Measurements from ENCODE around the gene SLC24A3. TPM values are rescaled to one million over a fixed set of nuclear protein-coding genes. Genes with fewer than 3 reads are reported as not detected.

Gene SLC24A3
- total and polyA plus RNA-seq, 2 of the 13 experiments (the other 11 are each of a cell fraction or from before 2014, with no cell fraction given), result not detected

DNA sequence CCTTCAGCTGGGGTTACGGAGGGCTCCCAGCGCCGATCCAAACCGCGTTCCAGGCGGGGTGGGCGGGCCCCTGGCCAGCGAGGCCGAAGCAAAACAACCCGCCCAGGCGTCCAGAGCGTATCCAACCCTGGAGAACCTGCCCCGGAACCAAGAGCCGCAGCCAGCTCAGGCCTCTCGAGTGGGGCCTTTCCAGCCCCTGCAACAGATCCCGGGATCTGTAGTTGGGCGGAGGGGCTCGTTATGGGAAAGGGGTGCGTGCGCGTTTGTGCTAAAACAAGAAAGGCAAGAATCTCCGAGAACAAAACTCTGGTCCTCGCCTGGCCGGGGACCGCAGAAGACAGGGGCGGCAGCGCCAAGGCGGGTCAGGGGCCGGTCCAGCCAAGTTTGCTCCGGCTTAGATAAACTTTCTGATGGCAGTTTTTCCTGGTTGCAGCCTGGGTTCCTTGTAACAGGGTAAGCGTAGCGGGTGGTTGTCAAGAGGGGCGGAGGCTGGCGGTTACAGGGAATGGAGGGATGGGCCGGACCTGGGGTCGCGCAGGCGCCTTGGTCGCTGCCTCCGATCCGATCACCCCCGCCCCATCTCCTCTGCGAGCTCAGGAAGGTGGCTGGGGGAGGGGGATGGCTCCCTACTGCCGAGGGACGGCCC, 545.2 kb downstream of the SLC24A3 start (continued):
- TF ChIP-seq ZFX (CRISPR knock-in tag; IDR thresholded peaks at IDR 0.05; ENCODE audit: low read depth) (peak; percentile 64), ZNF335 (CRISPR knock-in tag; IDR thresholded peaks at IDR 0.05) (no peak), ZNF839 (CRISPR knock-in tag; IDR thresholded peaks at IDR 0.05; ENCODE audit: borderline replicate concordance) (peak; percentile 90; the same call in 1 of the 2 replicates), KLF15 (CRISPR knock-in tag; IDR thresholded peaks at IDR 0.05; ENCODE audit: borderline replicate concordance) (peak; percentile 89; the same call in 1 of the 2 replicates), NFE2 (CRISPR knock-in tag; IDR thresholded peaks at IDR 0.05) (no peak), TARDBP (CRISPR knock-in tag; IDR thresholded peaks at IDR 0.05) (0 out of 2 replicates have a peak, but pooled peaks have one; percentile 39), ZNF143 (CRISPR knock-in tag; IDR thresholded peaks at IDR 0.05) (no peak), ZNF589 (CRISPR knock-in tag; conservative IDR thresholded peaks at IDR 0.05) (no peak), KDM1A (CRISPR knock-in tag; IDR thresholded peaks at IDR 0.05) (no peak)
- TF ChIP-seq, protein P1, sequence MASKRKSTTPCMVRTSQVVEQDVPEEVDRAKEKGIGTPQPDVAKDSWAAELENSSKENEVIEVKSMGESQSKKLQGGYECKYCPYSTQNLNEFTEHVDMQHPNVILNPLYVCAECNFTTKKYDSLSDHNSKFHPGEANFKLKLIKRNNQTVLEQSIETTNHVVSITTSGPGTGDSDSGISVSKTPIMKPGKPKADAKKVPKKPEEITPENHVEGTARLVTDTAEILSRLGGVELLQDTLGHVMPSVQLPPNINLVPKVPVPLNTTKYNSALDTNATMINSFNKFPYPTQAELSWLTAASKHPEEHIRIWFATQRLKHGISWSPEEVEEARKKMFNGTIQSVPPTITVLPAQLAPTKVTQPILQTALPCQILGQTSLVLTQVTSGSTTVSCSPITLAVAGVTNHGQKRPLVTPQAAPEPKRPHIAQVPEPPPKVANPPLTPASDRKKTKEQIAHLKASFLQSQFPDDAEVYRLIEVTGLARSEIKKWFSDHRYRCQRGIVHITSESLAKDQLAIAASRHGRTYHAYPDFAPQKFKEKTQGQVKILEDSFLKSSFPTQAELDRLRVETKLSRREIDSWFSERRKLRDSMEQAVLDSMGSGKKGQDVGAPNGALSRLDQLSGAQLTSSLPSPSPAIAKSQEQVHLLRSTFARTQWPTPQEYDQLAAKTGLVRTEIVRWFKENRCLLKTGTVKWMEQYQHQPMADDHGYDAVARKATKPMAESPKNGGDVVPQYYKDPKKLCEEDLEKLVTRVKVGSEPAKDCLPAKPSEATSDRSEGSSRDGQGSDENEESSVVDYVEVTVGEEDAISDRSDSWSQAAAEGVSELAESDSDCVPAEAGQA (IDR thresholded peaks at IDR 0.05; ENCODE audit: low read depth), result no peak
- TF ChIP-seq, protein P1 (CRISPR knock-in tag; IDR thresholded peaks at IDR 0.05; ENCODE audit: borderline replicate concordance), result no peak
- TF ChIP-seq, protein P2, sequence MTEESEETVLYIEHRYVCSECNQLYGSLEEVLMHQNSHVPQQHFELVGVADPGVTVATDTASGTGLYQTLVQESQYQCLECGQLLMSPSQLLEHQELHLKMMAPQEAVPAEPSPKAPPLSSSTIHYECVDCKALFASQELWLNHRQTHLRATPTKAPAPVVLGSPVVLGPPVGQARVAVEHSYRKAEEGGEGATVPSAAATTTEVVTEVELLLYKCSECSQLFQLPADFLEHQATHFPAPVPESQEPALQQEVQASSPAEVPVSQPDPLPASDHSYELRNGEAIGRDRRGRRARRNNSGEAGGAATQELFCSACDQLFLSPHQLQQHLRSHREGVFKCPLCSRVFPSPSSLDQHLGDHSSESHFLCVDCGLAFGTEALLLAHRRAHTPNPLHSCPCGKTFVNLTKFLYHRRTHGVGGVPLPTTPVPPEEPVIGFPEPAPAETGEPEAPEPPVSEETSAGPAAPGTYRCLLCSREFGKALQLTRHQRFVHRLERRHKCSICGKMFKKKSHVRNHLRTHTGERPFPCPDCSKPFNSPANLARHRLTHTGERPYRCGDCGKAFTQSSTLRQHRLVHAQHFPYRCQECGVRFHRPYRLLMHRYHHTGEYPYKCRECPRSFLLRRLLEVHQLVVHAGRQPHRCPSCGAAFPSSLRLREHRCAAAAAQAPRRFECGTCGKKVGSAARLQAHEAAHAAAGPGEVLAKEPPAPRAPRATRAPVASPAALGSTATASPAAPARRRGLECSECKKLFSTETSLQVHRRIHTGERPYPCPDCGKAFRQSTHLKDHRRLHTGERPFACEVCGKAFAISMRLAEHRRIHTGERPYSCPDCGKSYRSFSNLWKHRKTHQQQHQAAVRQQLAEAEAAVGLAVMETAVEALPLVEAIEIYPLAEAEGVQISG (CRISPR knock-in tag; IDR thresholded peaks at IDR 0.05), result peak; percentile 73
- TF ChIP-seq, protein P3, sequence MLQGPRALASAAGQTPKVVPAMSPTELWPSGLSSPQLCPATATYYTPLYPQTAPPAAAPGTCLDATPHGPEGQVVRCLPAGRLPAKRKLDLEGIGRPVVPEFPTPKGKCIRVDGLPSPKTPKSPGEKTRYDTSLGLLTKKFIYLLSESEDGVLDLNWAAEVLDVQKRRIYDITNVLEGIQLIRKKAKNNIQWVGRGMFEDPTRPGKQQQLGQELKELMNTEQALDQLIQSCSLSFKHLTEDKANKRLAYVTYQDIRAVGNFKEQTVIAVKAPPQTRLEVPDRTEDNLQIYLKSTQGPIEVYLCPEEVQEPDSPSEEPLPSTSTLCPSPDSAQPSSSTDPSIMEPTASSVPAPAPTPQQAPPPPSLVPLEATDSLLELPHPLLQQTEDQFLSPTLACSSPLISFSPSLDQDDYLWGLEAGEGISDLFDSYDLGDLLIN (CRISPR knock-in tag; IDR thresholded peaks at IDR 0.05; ENCODE audit: borderline replicate concordance), result no peak
- TF ChIP-seq, protein P4, sequence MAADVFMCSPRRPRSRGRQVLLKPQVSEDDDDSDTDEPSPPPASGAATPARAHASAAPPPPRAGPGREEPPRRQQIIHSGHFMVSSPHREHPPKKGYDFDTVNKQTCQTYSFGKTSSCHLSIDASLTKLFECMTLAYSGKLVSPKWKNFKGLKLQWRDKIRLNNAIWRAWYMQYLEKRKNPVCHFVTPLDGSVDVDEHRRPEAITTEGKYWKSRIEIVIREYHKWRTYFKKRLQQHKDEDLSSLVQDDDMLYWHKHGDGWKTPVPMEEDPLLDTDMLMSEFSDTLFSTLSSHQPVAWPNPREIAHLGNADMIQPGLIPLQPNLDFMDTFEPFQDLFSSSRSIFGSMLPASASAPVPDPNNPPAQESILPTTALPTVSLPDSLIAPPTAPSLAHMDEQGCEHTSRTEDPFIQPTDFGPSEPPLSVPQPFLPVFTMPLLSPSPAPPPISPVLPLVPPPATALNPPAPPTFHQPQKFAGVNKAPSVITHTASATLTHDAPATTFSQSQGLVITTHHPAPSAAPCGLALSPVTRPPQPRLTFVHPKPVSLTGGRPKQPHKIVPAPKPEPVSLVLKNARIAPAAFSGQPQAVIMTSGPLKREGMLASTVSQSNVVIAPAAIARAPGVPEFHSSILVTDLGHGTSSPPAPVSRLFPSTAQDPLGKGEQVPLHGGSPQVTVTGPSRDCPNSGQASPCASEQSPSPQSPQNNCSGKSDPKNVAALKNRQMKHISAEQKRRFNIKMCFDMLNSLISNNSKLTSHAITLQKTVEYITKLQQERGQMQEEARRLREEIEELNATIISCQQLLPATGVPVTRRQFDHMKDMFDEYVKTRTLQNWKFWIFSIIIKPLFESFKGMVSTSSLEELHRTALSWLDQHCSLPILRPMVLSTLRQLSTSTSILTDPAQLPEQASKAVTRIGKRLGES (CRISPR knock-in tag; IDR thresholded peaks at IDR 0.05; ENCODE audit: borderline replicate concordance), result no peak
- TF ChIP-seq, protein P5, sequence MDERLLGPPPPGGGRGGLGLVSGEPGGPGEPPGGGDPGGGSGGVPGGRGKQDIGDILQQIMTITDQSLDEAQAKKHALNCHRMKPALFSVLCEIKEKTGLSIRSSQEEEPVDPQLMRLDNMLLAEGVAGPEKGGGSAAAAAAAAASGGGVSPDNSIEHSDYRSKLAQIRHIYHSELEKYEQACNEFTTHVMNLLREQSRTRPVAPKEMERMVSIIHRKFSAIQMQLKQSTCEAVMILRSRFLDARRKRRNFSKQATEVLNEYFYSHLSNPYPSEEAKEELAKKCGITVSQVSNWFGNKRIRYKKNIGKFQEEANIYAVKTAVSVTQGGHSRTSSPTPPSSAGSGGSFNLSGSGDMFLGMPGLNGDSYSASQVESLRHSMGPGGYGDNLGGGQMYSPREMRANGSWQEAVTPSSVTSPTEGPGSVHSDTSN (CRISPR knock-in tag; IDR thresholded peaks at IDR 0.05), result no peak
